Cortex of kidney (tissue), 1 donor: Measurements from ENCODE around the gene ACYP1.
A peak's percentile ranks its signal among the peaks of the same experiment; 100 is the strongest.

Experiments used
- DNase-seq: peaks from one replicate; lab custom pipeline; 2025; lab: John Stamatoyannopoulos, UW

Gene ACYP1

GRCh38 chr14:75063491-75064204 is at the start of gene ACYP1:
Gene ACYP1 (minus strand): TSS chr14:75064024. CDS start chr14:75063553, 471 bp downstream.
- peak; percentile 16 for DNase-seq

- no peak for DNase-seq
Measured at GRCh38 chr14:75109877-75110276, 46.1 kb upstream of the ACYP1 start.

GRCh38 chr14:75107186-75107585 is 43.4 kb upstream of the ACYP1 start:
- no peak for DNase-seq

GRCh38 chr14:75101491-75101890 is 37.7 kb upstream of the ACYP1 start:
- no peak for DNase-seq

GRCh38 chr14:75098682-75099081 is 34.9 kb upstream of the ACYP1 start:
- no peak for DNase-seq

GRCh38 chr14:75098212-75098611 is 34.4 kb upstream of the ACYP1 start:
- no peak for DNase-seq

- no peak for DNase-seq
Measured at GRCh38 chr14:75096959-75097358, 33.1 kb upstream of the ACYP1 start.

GRCh38 chr14:75095690-75096089 is 31.9 kb upstream of the ACYP1 start:
- DNase-seq, result no peak

GRCh38 chr14:75094896-75095295 is 31.1 kb upstream of the ACYP1 start:
- no peak for DNase-seq

- no peak for DNase-seq
Measured at GRCh38 chr14:75092698-75093097, 28.9 kb upstream of the ACYP1 start.

GRCh38 chr14:75091251-75091650 is 27.4 kb upstream of the ACYP1 start:
- no peak for DNase-seq

- DNase-seq, result no peak
Measured at GRCh38 chr14:75090353-75090752, 26.5 kb upstream of the ACYP1 start.

- DNase-seq, result no peak
Measured at GRCh38 chr14:75088566-75089373, 24.9 kb upstream of the ACYP1 start.

- no peak for DNase-seq
Measured at GRCh38 chr14:75088153-75088552, 24.3 kb upstream of the ACYP1 start.

- DNase-seq, result no peak
Measured at GRCh38 chr14:75084513-75084912, 20.7 kb upstream of the ACYP1 start.

GRCh38 chr14:75083271-75083670 is 19.4 kb upstream of the ACYP1 start:
- no peak for DNase-seq

GRCh38 chr14:75081660-75082229 is 17.9 kb upstream of the ACYP1 start:
- DNase-seq, result no peak

GRCh38 chr14:75079521-75079920 is 15.7 kb upstream of the ACYP1 start:
- DNase-seq, result no peak

GRCh38 chr14:75077794-75078193 is 14.0 kb upstream of the ACYP1 start:
- no peak for DNase-seq

GRCh38 chr14:75070383-75070782 is 6.6 kb upstream of the ACYP1 start:
- DNase-seq, result no peak

- DNase-seq, result no peak
Measured at GRCh38 chr14:75069811-75070145, 6.0 kb upstream of the ACYP1 start.

- peak; percentile 75 for DNase-seq
Measured at GRCh38 chr14:75069121-75069810, 5.4 kb upstream of the ACYP1 start, which contains the start of gene ZC2HC1C. Gene ZC2HC1C (plus strand): TSS chr14:75069641. CDS start chr14:75070574, 933 bp downstream.
